Gastrocnemius medialis (tissue), 4 donors: ENCODE data around the gene ORAI1. TPM values are rescaled to one million over a fixed set of nuclear protein-coding genes. Genes with fewer than 3 reads are reported as not detected.
A peak's percentile ranks its signal among the peaks of the same experiment; 100 is the strongest.

ENCODE experiments used
- ATAC-seq, 2 donors: fragments of 150-250 bp; one replicate each; pipeline ENCODE4 v1.9.1; 2016
- DNase-seq, 2 donors: peaks; one replicate each; pipeline ENCODE4 v3.0.0-alpha.2; 2019
- H3K27ac ChIP-seq, 4 donors: fragments of 200-600 bp; sonication (generic); 1 replicate in 1 of 4; 2 replicates in 3 of 4; pipeline ENCODE4 v1.5.1; 2016 to 2018; ENCODE audit warnings: mild to moderate bottlenecking in 2 of 4, moderate library complexity in 1 of 4
- H3K27me3 ChIP-seq, 3 donors: fragments of 200-600 bp; sonication (generic) in 2 of 3; 1 replicate in 1 of 3; 2 replicates in 2 of 3; pipeline versions ENCODE4 v1.5.1 to v1.6.0; 2016 to 2019; ENCODE audit warnings: mild to moderate bottlenecking in 1 of 3, moderate library complexity in 1 of 3
- H3K36me3 ChIP-seq, 2 donors: fragments of 200-600 bp; sonication (generic) in 1 of 2; one replicate each; pipeline ENCODE4 v1.5.1; 2017 to 2018
- H3K4me1 ChIP-seq, 2 donors: fragments of 200-600 bp; sonication (generic) in 1 of 2; one replicate each; pipeline ENCODE4 v1.5.1; 2016 to 2017; ENCODE audit warnings: mild to moderate bottlenecking in 2 of 2
- H3K4me3 ChIP-seq, 4 donors: fragments of 200-600 bp; sonication (generic) in 3 of 4; 1 replicate in 1 of 4; 2 replicates in 3 of 4; pipeline ENCODE4 v1.5.1; 2016 to 2019; ENCODE audit warnings: mild to moderate bottlenecking in 2 of 4
- H3K9me3 ChIP-seq, 3 donors: fragments of 200-600 bp; sonication (generic) in 2 of 3; 1 replicate in 1 of 3; 2 replicates in 2 of 3; pipeline ENCODE4 v1.5.1; 2016 to 2019
- POLR2A ChIP-seq, 2 donors: fragments of 450-650 bp; IDR thresholded peaks; one replicate each; pipeline ENCODE4 v1.6.1; 2017; ENCODE audit warnings: antibody characterized with exemption in 2 of 2, mild to moderate bottlenecking in 2 of 2, moderate library complexity in 2 of 2
- in situ Hi-C, 4 donors: fragments of 200-750 bp; cut with MboI; loops; one replicate each; pipeline versions ENCODE4 v1.15.0 to v1.8.0; 2017; ENCODE audit warnings: low sequenced_read_pairs in 4 of 4
- intact Hi-C: fragments of 100-400 bp; cut with DNase I; formaldehyde crosslinking; loops from one replicate; pipeline ENCODE4 v1.15.1; 2023; ENCODE audit warnings: low total_unique reads
- total RNA-seq, 4 donors: library from RNA; depleted of rRNA; stranded (reverse); fragments of >200 nt; gene quantifications; one replicate each; pipeline versions ENCODE4 v1.1.0 to v1.2.3, GENCODE V29; 2016
- TF ChIP-seq, protein P1 (sequence below), 5 experiments: fragments of 450-650 bp in 3 of 5; fragments of 200-600 bp in 2 of 5; sonication (generic) in 2 of 5; IDR thresholded peaks in 4 of 5; conservative IDR thresholded peaks in 1 of 5; 1 replicate in 4 of 5; 2 replicates in 1 of 5; pipeline ENCODE4 v1.5.1; 2016 to 2019; ENCODE audit warnings: antibody characterized with exemption in 5 of 5, mild to moderate bottlenecking in 3 of 5, moderate library complexity in 3 of 5

Gene ORAI1
- total RNA-seq, 4 donors from 2014 or later, result 9.9 to 29.0 (median 16.4) TPM

DNA sequence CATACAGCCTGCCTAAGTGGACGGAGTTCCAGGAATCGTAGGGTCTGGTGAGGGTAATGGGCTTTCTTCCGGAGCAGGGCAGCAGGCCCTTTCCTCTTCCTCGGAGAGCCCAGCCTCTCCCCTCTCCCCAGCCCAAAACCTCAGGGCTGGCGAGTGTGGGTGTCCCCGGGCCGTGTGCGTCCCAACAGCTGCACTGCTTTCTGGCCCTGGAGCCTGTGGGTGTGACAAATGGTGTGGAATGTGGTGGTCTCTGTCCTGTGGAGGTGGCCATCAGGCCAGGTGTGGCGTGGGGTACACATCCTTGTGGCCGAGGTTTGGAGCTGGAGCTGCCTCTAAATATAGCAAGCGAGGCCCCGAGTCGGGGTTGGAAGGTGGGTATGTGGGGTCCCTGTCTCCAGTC, 8.5 kb downstream of the ORAI1 start:
- no peaks in the 10 kb centered on the region for H3K27me3 ChIP-seq
- intact Hi-C loops (no loop called here), in situ Hi-C loops (no loop called here)
- H3K4me3 ChIP-seq, result no peak overlapping the region
- peaks cover 40 to 46% of the 10 kb centered on the region in 2 donors for H3K4me1 ChIP-seq
- TF ChIP-seq, protein P1, sequence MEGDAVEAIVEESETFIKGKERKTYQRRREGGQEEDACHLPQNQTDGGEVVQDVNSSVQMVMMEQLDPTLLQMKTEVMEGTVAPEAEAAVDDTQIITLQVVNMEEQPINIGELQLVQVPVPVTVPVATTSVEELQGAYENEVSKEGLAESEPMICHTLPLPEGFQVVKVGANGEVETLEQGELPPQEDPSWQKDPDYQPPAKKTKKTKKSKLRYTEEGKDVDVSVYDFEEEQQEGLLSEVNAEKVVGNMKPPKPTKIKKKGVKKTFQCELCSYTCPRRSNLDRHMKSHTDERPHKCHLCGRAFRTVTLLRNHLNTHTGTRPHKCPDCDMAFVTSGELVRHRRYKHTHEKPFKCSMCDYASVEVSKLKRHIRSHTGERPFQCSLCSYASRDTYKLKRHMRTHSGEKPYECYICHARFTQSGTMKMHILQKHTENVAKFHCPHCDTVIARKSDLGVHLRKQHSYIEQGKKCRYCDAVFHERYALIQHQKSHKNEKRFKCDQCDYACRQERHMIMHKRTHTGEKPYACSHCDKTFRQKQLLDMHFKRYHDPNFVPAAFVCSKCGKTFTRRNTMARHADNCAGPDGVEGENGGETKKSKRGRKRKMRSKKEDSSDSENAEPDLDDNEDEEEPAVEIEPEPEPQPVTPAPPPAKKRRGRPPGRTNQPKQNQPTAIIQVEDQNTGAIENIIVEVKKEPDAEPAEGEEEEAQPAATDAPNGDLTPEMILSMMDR (IDR thresholded peaks at IDR 0.05 in 4 of 5, conservative IDR thresholded peaks at IDR 0.05 in 1 of 5), result no peak
- TF ChIP-seq POLR2A (IDR thresholded peaks at IDR 0.05), result no peak
- no peaks in the 10 kb centered on the region for H3K36me3 ChIP-seq
- peak overlapping the region; percentile 10 to 62 (median 39) for H3K27ac ChIP-seq
- ATAC-seq (no peak), DNase-seq (no peak)
- no peaks in the 10 kb centered on the region for H3K9me3 ChIP-seq

DNA sequence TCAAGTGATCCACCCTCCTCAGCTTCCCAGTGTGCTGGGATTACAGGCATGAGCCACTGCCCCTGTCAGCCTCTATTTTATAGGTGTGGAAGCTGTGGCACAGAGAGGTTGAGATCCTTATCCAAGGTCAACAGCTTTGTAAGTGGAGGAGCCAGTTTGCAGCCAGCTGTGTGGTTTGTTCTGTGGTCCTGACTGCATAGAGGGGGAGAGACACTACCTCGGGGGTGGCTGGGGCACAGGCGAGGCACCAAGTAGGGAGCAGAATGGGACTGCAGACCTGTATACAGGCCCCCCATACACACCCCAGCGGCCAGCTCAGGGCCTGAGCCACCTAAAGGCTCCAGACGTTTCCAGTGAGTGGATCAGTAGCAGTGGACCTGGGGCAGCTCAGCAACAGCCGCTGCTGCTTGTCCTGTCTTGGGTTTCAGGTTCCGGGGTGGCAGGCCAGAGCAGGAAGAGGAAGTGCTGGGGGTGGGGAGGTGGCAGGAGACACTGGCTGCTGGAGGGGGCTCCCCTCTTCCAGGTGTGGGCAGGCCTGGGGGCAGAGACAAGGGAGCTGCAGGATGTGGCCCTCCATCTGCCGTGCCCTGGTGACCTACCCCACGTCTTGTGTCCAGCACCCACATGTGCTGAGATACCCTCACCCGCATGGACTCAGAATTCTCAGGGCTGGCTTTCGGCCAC, 11.0 kb downstream of the ORAI1 start:
- Histone ChIP-seq H3K9me3 (no peaks in the 10 kb centered on the region), H3K27me3 (no peaks in the 10 kb centered on the region), H3K36me3 (peaks cover 0 to 15% of the 10 kb centered on the region in 2 donors), H3K27ac (peak overlapping the region; percentile 56 to 66 (median 58)), H3K4me1 (peaks cover 14 to 20% of the 10 kb centered on the region in 2 donors), H3K4me3 (no peak overlapping the region)
- DNase-seq, result peak in 1 of 2 donors; percentile 44
- TF ChIP-seq, protein P1 (IDR thresholded peaks at IDR 0.05 in 4 of 5, conservative IDR thresholded peaks at IDR 0.05 in 1 of 5), result no peak
- no peak for TF ChIP-seq POLR2A (IDR thresholded peaks at IDR 0.05)
- in situ Hi-C loops (no loop called here), intact Hi-C loops (no loop called here)
- ATAC-seq, result peak in 1 of 2 donors; percentile 47

DNA sequence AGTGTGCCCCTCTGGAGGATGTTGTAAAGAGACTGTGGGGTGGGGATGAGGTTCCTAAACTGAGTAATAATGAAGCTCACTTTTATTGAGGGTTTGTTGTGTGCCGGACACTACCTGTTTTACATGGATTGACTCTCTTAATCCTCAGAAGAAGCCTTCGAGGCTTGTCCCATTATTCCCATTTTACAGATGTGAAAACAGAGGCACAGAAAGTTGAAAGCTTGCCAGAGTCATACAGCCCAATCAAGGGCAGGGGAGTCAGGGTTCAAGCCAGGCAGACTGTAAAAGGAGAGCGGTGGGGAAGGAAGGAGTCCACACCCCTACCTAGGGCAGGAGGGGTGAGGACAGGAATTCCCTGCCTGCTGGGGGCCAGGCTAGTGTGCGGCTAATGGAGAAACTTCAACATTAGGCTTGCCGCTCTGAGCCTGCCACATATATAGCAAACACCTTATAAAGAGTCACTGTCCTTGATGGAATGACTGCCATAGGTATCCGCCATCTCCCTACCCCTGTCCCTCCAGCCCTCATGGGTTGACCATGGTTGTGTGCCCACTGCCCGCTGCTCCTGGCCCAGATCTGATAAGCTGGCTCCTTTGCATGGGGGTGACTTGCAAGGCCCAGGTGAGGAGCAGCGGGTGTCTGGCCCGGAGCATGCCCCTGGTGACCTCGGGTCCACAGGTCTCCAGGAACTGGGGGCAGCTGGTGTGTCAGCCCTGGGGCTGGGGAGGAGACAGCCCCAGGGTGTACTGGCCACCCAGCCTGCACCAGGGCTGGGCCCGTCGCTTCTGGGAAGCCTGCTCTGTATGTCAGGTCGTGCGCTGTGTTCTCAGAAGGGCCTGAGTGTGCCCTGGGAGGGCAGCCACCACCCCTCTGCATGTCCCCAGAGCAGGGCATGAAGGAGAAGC, 12.2 kb downstream of the ORAI1 start:
- H3K27ac ChIP-seq, result peak overlapping the region in 2 of 4 donors; percentile 56 to 60
- ATAC-seq (no peak), DNase-seq (no peak)
- peaks cover 0 to 15% of the 10 kb centered on the region in 2 donors for H3K36me3 ChIP-seq
- H3K9me3 ChIP-seq, result no peaks in the 10 kb centered on the region
- H3K27me3 ChIP-seq, result no peaks in the 10 kb centered on the region
- H3K4me3 ChIP-seq, result no peak overlapping the region
- in situ Hi-C loops (no loop called here), intact Hi-C loops (no loop called here)
- peaks cover 4 to 10% of the 10 kb centered on the region in 2 donors for H3K4me1 ChIP-seq
- TF ChIP-seq POLR2A (IDR thresholded peaks at IDR 0.05), result no peak
- TF ChIP-seq, protein P1 (IDR thresholded peaks at IDR 0.05 in 4 of 5, conservative IDR thresholded peaks at IDR 0.05 in 1 of 5), result no peak

DNA sequence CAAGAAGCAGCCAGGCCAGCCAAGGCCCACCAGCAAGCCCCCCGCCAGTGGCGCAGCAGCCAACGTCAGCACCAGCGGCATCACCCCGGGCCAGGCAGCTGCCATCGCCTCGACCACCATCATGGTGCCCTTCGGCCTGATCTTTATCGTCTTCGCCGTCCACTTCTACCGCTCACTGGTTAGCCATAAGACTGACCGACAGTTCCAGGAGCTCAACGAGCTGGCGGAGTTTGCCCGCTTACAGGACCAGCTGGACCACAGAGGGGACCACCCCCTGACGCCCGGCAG, 15.0 kb downstream of the ORAI1 start:
- H3K4me1 ChIP-seq, result peaks cover 4 to 8% of the 10 kb centered on the region in 2 donors
- no peak overlapping the region for H3K4me3 ChIP-seq
- DNase-seq (no peak), ATAC-seq (no peak)
- H3K9me3 ChIP-seq, result no peaks in the 10 kb centered on the region
- in situ Hi-C loops, result no loop called here
- intact Hi-C loops, result no loop called here
- peaks cover 0 to 15% of the 10 kb centered on the region in 2 donors for H3K36me3 ChIP-seq
- no peaks in the 10 kb centered on the region for H3K27me3 ChIP-seq
- H3K27ac ChIP-seq, result peak overlapping the region in 1 of 4 donors; percentile 13
- TF ChIP-seq, protein P1 (IDR thresholded peaks at IDR 0.05 in 4 of 5, conservative IDR thresholded peaks at IDR 0.05 in 1 of 5), result no peak
